GM10248 (cell line): ENCODE measurements around the gene BTNL2.
"Not testable (repeated sequence)": the region's sequence is repeated elsewhere in the genome, so short reads cannot be mapped to it uniquely, and the experiment has no call there.

Experiments used
- CTCF ChIA-PET: fragments of 300-600 bp; sonication (Branson Sonifier 250); formaldehyde crosslinking; extraction: SDS; loops from one replicate; lab custom pipeline; 2021; ENCODE audit warnings: antibody characterized with exemption; lab: Yijun Ruan, JAX
- POLR2A ChIA-PET: fragments of 350-650 bp; sonication (Branson Sonifier 250); formaldehyde crosslinking; extraction: SDS; loops from one replicate; lab custom pipeline; 2020; ENCODE audit warnings: antibody characterized with exemption; lab: Yijun Ruan, JAX
- DNase-seq: peaks from one replicate; pipeline ENCODE4 v3.0.0; 2012; ENCODE audit errors: extremely low spot score
- TF ChIP-seq, protein P1 (sequence below): IDR thresholded peaks from 2 replicates; pipeline ENCODE4 v1.5.1; 2012; ENCODE audit warnings: mild to moderate bottlenecking, low read depth; ENCODE audit errors: extremely low read depth, missing control alignments, control extremely low read depth

Gene BTNL2

DNA sequence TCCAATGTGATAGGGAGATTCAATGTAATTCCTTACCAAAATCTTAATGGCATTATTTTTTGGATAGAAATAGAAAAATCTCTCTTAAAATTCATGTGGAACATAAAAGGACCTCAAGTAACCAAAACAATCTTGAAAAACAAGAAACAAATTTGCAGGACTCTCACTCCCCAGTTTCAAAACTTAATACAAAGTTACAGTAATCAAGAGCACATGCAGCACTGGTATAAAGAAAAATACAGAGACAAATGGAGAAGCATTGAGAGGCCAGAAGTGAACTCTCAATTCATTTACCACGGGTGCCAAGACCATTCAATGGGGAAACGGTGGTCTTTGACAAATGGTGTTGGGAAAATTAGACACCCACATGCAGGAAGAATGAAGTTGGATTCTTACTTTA lies 27.4 kb downstream of the BTNL2 start:
- POLR2A ChIA-PET = no interaction called here
- no peak for DNase-seq
- TF ChIP-seq, protein P1, sequence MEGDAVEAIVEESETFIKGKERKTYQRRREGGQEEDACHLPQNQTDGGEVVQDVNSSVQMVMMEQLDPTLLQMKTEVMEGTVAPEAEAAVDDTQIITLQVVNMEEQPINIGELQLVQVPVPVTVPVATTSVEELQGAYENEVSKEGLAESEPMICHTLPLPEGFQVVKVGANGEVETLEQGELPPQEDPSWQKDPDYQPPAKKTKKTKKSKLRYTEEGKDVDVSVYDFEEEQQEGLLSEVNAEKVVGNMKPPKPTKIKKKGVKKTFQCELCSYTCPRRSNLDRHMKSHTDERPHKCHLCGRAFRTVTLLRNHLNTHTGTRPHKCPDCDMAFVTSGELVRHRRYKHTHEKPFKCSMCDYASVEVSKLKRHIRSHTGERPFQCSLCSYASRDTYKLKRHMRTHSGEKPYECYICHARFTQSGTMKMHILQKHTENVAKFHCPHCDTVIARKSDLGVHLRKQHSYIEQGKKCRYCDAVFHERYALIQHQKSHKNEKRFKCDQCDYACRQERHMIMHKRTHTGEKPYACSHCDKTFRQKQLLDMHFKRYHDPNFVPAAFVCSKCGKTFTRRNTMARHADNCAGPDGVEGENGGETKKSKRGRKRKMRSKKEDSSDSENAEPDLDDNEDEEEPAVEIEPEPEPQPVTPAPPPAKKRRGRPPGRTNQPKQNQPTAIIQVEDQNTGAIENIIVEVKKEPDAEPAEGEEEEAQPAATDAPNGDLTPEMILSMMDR = no peak
- CTCF ChIA-PET = no interaction called here

DNA sequence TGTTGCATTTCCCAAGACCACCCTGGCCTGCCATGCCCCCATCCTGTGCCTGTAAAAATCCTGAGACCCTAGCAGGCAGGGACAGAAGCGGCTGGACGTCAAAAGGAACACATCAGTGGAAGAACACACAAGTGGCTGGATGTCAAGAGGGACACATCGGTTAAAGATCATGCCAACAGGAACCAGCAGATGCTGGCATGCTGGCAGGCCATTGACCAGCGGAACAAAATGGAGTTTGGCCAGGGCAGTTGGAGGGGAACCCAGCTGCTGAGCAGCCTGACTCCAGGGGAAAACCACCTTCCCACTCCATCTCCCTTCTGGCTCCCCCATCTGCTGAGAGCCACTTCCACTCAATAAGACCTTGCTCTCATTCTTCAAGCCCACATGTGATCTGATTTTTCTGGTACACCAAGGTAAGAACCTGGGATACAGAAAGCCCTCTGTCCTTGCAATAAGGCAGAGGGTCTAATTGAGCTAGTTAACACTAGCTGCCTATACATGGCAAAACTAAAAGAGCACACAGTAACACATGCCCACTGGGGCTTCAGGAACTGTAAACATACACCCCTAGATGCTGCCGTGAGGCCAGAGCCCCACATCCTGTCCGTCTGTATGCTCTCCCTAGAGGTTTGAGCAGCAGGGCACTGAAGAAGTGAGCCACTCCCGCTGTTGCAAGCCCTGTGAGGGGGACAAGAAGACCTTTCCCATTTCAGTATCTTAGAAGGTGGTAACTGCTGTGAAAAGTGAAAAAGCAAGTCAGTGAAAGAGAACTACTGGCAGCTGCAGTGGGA lies 31.0 kb downstream of the BTNL2 start:
- ChIA-PET CTCF (no interaction called here), POLR2A (no interaction called here)
- TF ChIP-seq, protein P1 = no peak
- DNase-seq = no peak

DNA sequence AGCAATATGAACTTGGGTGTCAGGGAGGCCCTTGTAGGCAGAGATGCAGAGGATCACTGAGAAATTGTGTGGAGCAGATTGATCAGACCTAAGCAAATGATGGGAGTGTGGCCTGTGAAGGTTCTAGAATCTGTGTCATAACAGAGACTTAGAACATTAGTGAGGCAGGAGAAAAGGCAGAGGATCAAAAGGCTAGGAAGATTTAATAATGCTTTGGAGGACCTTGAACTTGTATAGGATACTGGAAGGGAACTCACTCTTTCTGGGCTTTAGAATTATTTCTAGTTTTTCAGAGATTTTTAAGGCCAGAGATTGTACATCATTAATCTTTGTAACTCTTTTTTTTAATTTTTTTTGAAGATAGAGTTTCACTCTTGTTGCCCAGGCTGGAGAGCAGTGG lies 35.2 kb downstream of the BTNL2 start, which contains the start of gene TSBP1:
TSBP1 (minus strand) TSS at position 101 of the 400 bp plus-strand sequence. CDS start 197 bp downstream, outside the sequence.
- CTCF ChIA-PET = no interaction called here

DNA sequence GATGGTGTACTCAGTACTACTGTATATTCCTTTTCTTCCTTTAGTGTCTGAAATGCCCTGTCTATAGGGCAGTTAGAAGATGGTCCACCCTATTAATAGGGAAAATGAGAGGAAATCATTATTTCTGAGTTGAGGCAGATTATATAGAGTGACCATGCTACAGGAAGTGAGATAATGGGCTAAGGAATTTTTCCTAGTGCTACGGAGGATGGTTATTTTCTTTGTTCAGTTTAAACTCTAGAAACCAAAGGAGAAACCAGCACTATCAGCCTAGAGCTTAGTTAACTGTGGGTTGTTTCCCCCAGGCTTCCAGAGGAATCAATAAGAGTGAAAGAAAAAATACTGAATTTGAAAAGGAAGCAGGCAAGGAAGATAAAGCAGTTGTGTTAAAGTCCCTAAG lies 35.8 kb downstream of the BTNL2 start:
- TF ChIP-seq, protein P1 = no peak
- CTCF ChIA-PET = no interaction called here
- DNase-seq = no peak
- POLR2A ChIA-PET = no interaction called here

More for the DNA sequence above, 35.2 kb downstream of the BTNL2 start, which contains the start of gene TSBP1:
- TF ChIP-seq, protein P1 = no peak
- no peak for DNase-seq
- POLR2A ChIA-PET = no interaction called here

DNA sequence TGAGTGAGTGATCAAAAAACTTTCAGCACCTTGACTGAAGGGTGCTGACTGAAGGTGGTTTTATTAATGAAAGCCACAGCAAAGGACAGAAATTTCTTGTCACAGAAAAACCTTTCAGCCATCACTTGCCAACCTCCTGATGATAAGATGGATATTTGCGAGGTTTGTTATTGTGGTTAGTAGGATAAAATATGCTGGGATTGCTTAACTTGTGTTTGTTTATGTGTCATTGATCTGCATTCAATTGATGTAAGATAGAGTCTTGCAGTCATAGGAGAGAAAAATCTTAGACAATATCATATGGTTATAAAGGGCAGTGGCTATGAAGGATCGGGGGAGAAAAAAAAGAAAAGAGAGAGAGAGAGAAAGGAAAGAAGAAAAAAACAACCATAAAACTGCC lies 36.5 kb downstream of the BTNL2 start:
- TF ChIP-seq, protein P1 = no peak
- ChIA-PET POLR2A (no interaction called here), CTCF (no interaction called here)
- DNase-seq = no peak

DNA sequence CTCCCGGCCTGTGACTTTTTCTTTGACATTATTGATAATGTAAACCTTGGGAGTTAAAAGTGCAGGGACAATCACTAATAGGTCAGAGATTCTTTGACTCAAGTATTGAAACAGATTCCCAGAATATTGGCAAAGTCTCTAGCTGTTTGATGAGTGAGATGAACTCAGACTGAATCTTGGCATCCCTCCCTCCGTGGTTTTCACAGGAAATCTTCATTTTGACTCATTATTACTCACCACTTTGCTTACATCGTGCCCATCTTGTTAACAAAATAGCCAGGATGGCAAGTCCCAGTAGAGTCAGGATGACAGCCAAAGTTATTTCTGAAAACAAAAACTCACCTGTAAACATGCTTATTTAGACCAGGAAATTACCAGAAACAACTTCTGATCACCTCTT lies 37.3 kb downstream of the BTNL2 start:
- no peak for DNase-seq
- ChIA-PET POLR2A (no interaction called here), CTCF (interaction anchor here (1.3 kb wide), 1 partner anchor 16 kb away, joined by 3 read pairs; no protein-coding TSS in a partner anchor)
- TF ChIP-seq, protein P1 = no peak

DNA sequence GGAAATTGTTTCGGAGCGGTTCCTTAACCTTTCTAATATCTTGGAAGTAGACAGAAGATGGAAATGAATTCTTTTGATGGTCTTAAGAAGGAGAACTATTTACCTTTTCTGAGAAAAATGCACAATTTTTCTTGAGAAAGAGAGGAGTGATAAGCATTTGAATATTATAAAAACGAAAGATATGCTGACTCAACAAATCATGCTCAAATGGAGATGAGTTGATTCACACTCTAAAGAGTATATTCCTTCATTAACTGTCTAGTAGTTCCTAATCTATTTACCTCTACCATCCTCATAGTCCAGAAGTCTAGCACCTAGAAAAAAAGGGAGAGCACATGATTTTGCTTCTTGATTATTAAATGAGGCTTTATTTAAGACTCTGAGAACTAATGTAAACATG lies 39.3 kb downstream of the BTNL2 start:
- TF ChIP-seq, protein P1 = no peak
- POLR2A ChIA-PET = no interaction called here
- CTCF ChIA-PET = no interaction called here
- no peak for DNase-seq

DNA sequence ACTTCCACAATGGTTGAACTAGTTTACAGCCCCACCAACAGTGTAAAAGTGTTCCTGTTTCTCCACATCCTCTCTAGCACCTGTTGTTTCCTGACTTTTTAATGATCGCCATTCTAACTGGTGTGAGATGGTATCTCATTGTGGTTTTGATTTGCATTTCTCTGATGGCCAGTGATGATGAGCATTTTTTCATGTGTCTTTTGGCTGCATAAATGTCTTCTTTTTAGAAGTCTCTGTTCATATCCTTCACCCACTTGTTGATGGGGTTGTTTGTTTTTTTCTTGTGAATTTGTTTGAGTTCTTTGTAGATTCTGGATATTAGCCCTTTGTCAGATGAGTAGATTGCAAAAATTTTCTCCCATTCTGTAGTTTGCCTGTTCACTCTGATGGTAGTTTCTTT lies 47.8 kb downstream of the BTNL2 start:
- POLR2A ChIA-PET, DNase-seq, CTCF ChIA-PET: not testable (repeated sequence)

DNA sequence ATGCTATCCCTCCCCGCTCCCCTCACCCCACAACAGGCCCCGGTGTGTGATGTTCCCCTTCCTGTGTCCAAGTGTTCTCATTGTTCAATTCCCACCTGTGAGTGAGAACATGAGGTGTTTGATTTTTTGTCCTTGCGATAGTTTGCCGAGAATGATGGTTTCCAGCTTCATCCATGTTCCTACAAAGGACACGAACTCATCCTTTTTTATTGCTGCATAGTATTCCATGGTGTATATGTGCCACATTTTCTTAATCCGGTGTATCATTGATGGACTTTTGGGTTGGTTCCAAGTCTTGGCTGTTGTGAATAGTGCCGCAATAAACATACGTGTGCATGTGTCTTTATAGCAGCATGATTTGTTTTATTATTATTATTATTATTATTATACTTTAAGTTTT lies 48.4 kb downstream of the BTNL2 start:
- POLR2A ChIA-PET, CTCF ChIA-PET, DNase-seq: not testable (repeated sequence)
